Upper lobe of right lung (tissue), 1 donor: Measurements from ENCODE around the gene PPP5C. TPM values are rescaled to one million over a fixed set of nuclear protein-coding genes. Genes with fewer than 3 reads are reported as not detected.
"Not testable (repeated sequence)": the region's sequence is repeated elsewhere in the genome, so short reads cannot be mapped to it uniquely, and the experiment has no call there.

Experiments used
- ATAC-seq: fragments of 200-7000 bp; cut with Tn5 transposase; one replicate; pipeline ENCODE4 v1.9.1; 2020; ENCODE audit warnings: mild to moderate bottlenecking, moderate library complexity
- DNase-seq: peaks from one replicate; pipeline ENCODE4 v3.0.0-alpha.2; 2020
- H3K27ac ChIP-seq: fragments of 200-600 bp; one replicate; pipeline ENCODE4 v1.8.0; 2022
- H3K27me3 ChIP-seq: fragments of 200-600 bp; one replicate; pipeline ENCODE4 v1.8.0; 2022; ENCODE audit warnings: mild to moderate bottlenecking
- H3K36me3 ChIP-seq: fragments of 200-600 bp; one replicate; pipeline ENCODE4 v1.8.0; 2022
- H3K4me1 ChIP-seq: fragments of 200-600 bp; one replicate; pipeline ENCODE4 v1.8.0; 2022
- H3K4me3 ChIP-seq: fragments of 200-600 bp; one replicate; pipeline ENCODE4 v1.8.0; 2022; ENCODE audit warnings: mild to moderate bottlenecking
- H3K9me3 ChIP-seq: fragments of 200-600 bp; one replicate; pipeline ENCODE4 v1.8.0; 2022
- intact Hi-C: fragments of 100-400 bp; cut with DNase I; formaldehyde crosslinking; loops from one replicate; pipeline ENCODE4 v1.11.0; 2022
- total RNA-seq: library from RNA; stranded (reverse); fragmentation: NEBNext Ultra II Directional; extraction: Animal tissue kit (Norgen Biotek cat#: 25700); gene quantifications from one replicate; pipeline ENCODE4 v1.2.1, GENCODE V29; 2021
- TF ChIP-seq, protein P1 (sequence below): fragments of 200-600 bp; IDR thresholded peaks from one replicate; pipeline ENCODE4 v1.8.0; 2022; ENCODE audit warnings: antibody characterized with exemption
- donor health status: DM: no; HTN: yes; CAD: no; lungs with severe emphysema.

The PPP5C gene
- total RNA-seq, 1 donor from 2014 or later, result 50.0 TPM

DNA sequence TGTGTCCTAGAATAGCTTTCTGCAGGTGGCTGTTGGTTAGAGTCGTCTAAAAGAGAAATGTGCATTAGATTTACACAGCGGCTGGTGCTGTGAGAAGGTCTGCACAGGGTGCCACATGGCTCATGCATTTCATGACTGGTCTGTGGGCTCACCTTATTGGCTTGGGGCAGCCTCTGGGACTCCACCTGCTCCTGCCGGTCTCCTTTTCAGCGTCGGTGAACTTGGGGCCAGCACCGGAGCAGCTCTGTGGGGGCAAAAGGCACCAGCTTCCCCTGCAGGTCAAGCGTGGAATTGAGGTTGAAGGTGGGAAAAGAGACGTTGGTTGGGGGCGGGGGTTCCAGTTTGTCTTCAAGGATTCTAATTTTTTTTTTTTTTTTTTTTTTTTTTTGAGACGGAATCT, 84.9 kb downstream of the PPP5C start:
- Histone ChIP-seq H3K36me3 (no peaks in the 10 kb centered on the region), H3K27me3 (peaks cover 29% of the 10 kb centered on the region), H3K27ac (no peak overlapping the region), H3K9me3 (no peaks in the 10 kb centered on the region), H3K4me3 (no peak overlapping the region), H3K4me1 (peaks cover 8% of the 10 kb centered on the region)
- intact Hi-C loops, result no loop called here
- DNase-seq, result no peak
- TF ChIP-seq, protein P1, sequence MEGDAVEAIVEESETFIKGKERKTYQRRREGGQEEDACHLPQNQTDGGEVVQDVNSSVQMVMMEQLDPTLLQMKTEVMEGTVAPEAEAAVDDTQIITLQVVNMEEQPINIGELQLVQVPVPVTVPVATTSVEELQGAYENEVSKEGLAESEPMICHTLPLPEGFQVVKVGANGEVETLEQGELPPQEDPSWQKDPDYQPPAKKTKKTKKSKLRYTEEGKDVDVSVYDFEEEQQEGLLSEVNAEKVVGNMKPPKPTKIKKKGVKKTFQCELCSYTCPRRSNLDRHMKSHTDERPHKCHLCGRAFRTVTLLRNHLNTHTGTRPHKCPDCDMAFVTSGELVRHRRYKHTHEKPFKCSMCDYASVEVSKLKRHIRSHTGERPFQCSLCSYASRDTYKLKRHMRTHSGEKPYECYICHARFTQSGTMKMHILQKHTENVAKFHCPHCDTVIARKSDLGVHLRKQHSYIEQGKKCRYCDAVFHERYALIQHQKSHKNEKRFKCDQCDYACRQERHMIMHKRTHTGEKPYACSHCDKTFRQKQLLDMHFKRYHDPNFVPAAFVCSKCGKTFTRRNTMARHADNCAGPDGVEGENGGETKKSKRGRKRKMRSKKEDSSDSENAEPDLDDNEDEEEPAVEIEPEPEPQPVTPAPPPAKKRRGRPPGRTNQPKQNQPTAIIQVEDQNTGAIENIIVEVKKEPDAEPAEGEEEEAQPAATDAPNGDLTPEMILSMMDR, result no peak
- ATAC-seq, result no peak

- DNase-seq, intact Hi-C loops, H3K36me3 ChIP-seq, H3K27ac ChIP-seq, H3K4me3 ChIP-seq, H3K9me3 ChIP-seq, ATAC-seq, H3K4me1 ChIP-seq: not testable (repeated sequence)
- peaks cover 14% of the 10 kb centered on the region for H3K27me3 ChIP-seq
Measured at GRCh38 chr19:46433470-46433869, 86.6 kb downstream of the PPP5C start.

DNA sequence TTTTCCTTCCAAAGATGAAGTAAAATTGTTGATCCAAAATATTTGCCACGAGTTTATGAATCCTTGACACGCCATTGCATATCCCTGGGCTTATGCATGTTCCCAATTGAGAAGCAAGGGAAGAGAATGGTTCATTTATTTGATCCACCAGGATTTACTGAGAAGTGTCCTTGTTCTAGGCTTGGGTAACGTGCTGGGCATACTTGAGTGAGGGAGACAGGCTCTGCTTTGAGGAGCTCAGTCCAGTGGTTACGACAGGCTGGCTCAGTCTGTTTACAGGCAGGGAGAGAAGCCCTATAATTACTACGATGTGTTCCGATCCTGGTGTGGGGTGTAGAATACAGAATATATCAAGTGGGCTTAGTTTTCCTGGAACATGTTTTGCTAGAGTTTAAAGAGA, 88.1 kb downstream of the PPP5C start:
- intact Hi-C loops, result no loop called here
- H3K4me1 ChIP-seq, result no peaks in the 10 kb centered on the region
- H3K27me3 ChIP-seq, result peaks cover 5% of the 10 kb centered on the region
- H3K9me3 ChIP-seq, result no peaks in the 10 kb centered on the region
- no peak for ATAC-seq
- no peak overlapping the region for H3K27ac ChIP-seq
- no peaks in the 10 kb centered on the region for H3K36me3 ChIP-seq
- H3K4me3 ChIP-seq, result no peak overlapping the region
- no peak for DNase-seq
- TF ChIP-seq, protein P1, result no peak

DNA sequence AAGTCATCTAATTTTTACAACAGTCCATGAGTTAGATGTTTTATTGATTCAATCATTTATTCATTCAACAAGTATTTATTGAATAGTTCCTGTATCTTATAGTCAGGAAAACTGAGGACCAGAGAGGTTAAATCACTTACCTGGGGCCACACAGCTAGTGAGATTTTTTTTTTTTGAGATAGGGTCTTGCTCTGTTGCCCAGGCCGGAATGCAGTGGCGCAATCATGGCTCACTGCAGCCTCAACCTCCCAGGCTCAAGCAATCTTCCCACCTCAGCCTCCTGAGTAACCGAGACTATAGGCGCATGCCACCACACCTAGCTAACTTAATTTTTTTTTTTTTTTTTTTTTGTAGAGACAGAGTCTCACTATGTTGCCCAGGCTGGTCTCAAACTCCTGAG, 88.8 kb downstream of the PPP5C start:
- H3K27me3 ChIP-seq, H3K9me3 ChIP-seq, H3K27ac ChIP-seq, ATAC-seq, H3K36me3 ChIP-seq, H3K4me1 ChIP-seq, DNase-seq, H3K4me3 ChIP-seq, intact Hi-C loops: not testable (repeated sequence)

Other genes starting within 250 kb of the PPP5C start
- gene IGFL3, start 222.4 kb upstream of the PPP5C start, total RNA-seq, result not detected
- gene IGFL2, start 198.8 kb upstream of the PPP5C start, total RNA-seq, result not detected
- gene IGFL1, start 117.3 kb upstream of the PPP5C start, total RNA-seq, result not detected
- 63.1 TPM for gene HIF3A, start 50.0 kb upstream of the PPP5C start, total RNA-seq
- gene CCDC8, start 66.5 kb downstream of the PPP5C start, total RNA-seq, result 8.9 TPM
- gene PNMA8C, start 81.8 kb downstream of the PPP5C start, total RNA-seq, result not detected
- gene PNMA8A, start 124.5 kb downstream of the PPP5C start, total RNA-seq, result 1.8 TPM
- 1.9 TPM for gene PNMA8B, start 148.8 kb downstream of the PPP5C start, total RNA-seq